ENCODE measurements around the gene TESPA1.

DNA sequence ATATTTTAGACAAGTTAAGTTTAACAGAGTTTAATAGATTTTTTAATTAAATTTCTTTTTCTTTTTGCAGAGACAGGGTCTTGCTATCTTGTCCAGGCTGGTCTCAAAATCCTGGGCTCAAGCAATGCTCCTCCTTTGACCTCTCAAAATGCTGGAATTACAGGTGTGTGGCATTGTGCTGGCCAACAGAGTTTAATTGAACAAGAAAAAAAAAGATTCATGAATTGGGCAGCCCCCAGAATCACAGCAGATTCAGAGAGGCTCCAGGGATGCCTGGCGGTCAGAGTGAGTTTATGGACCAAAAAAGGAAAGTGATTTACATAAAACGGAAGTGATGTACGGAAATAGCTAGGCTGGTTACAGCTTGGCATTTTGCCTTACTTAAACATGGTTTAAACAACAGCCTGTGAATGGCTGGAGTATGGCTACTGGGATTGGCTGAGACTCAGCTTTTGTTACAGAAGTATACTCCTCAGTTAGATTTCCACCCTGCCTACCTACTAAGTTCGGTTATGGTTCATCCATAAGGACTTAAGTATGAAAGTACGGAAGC lies 14.5 kb upstream of the TESPA1 start:
- TF ChIP-seq, protein P1, sequence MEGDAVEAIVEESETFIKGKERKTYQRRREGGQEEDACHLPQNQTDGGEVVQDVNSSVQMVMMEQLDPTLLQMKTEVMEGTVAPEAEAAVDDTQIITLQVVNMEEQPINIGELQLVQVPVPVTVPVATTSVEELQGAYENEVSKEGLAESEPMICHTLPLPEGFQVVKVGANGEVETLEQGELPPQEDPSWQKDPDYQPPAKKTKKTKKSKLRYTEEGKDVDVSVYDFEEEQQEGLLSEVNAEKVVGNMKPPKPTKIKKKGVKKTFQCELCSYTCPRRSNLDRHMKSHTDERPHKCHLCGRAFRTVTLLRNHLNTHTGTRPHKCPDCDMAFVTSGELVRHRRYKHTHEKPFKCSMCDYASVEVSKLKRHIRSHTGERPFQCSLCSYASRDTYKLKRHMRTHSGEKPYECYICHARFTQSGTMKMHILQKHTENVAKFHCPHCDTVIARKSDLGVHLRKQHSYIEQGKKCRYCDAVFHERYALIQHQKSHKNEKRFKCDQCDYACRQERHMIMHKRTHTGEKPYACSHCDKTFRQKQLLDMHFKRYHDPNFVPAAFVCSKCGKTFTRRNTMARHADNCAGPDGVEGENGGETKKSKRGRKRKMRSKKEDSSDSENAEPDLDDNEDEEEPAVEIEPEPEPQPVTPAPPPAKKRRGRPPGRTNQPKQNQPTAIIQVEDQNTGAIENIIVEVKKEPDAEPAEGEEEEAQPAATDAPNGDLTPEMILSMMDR (IDR thresholded peaks at IDR 0.05) = no peak
- TF ChIP-seq EZH2 (IDR thresholded peaks at IDR 0.05) (no peak), EZH2phosphoT487 (IDR thresholded peaks at IDR 0.05) (no peak)
